HG03097 (cell line): Measurements from ENCODE around the gene ADRA2C.

Source experiments
- ATAC-seq: cut with Tn5 transposase; IDR thresholded peaks from one replicate; pipeline ENCODE4 v1.9.1; 2021; ENCODE audit not compliant: unreplicated experiment, low FRiP score

The ADRA2C gene

GRCh38 chr4:3791256-3791655 lies 25.1 kb downstream of the ADRA2C start:
- ATAC-seq = no peak

GRCh38 chr4:3791910-3792542 lies 25.8 kb downstream of the ADRA2C start:
- no peak for ATAC-seq

- ATAC-seq = no peak
Observed at GRCh38 chr4:3792813-3793212, 26.6 kb downstream of the ADRA2C start.

- no peak for ATAC-seq
Observed at GRCh38 chr4:3793545-3793944, 27.4 kb downstream of the ADRA2C start.

GRCh38 chr4:3796960-3797359 lies 30.8 kb downstream of the ADRA2C start:
- no peak for ATAC-seq

- ATAC-seq = no peak
Observed at GRCh38 chr4:3797831-3798790, 31.9 kb downstream of the ADRA2C start.

- ATAC-seq = no peak
Observed at GRCh38 chr4:3799496-3799895, 33.3 kb downstream of the ADRA2C start.

- ATAC-seq = no peak
Observed at GRCh38 chr4:3800351-3800750, 34.2 kb downstream of the ADRA2C start.

- ATAC-seq = no peak
Observed at GRCh38 chr4:3801521-3801920, 35.3 kb downstream of the ADRA2C start.

GRCh38 chr4:3801931-3802550 lies 35.9 kb downstream of the ADRA2C start:
- ATAC-seq = no peak

GRCh38 chr4:3802571-3803474 lies 36.6 kb downstream of the ADRA2C start:
- ATAC-seq = no peak

GRCh38 chr4:3803475-3803847 lies 37.3 kb downstream of the ADRA2C start:
- no peak for ATAC-seq

GRCh38 chr4:3803946-3804345 lies 37.8 kb downstream of the ADRA2C start:
- no peak for ATAC-seq

- no peak for ATAC-seq
Observed at GRCh38 chr4:3805026-3805425, 38.8 kb downstream of the ADRA2C start.

- ATAC-seq = no peak
Observed at GRCh38 chr4:3805731-3806130, 39.5 kb downstream of the ADRA2C start.

GRCh38 chr4:3807311-3807710 lies 41.1 kb downstream of the ADRA2C start:
- no peak for ATAC-seq

- ATAC-seq = no peak
Observed at GRCh38 chr4:3807822-3808496, 41.8 kb downstream of the ADRA2C start.

- ATAC-seq = no peak
Observed at GRCh38 chr4:3808597-3808996, 42.4 kb downstream of the ADRA2C start.

- ATAC-seq = no peak
Observed at GRCh38 chr4:3809028-3809427, 42.8 kb downstream of the ADRA2C start.
